ENCODE results near the gene PTPRM. TPM values are rescaled to one million over a fixed set of nuclear protein-coding genes. Genes with fewer than 3 reads are reported as not detected.

PTPRM gene
- total RNA-seq, 4 donors from 2014 or later: 81.5 to 98.9 (median 86.8) TPM

DNA sequence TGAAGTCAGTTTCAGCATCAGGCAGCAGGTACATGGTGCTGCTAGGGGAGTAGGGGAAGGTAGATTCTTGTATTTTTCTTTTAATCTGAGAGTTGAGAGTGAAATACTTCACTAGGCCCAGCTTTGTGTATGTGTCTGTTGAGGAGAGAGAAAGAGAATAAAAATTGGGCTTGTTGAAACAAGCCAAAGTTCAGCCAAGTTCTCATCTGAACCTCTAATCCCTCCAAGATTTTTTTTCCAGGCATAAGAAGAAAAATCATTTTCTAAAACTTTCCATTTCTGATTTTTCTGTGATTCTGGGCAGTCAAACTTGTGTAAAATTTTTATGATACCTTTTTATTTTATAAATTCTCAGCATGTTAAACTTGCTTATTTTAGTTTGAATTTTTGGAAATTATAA is 55.6 kb downstream of the PTPRM start:
- no peak for ATAC-seq
- no peaks in the 10 kb centered on the region for H3K36me3 ChIP-seq
- no peak overlapping the region for H3K27ac ChIP-seq
- TF ChIP-seq CTCF (IDR thresholded peaks at IDR 0.05) (no peak), POLR2AphosphoS5 (IDR thresholded peaks at IDR 0.05) (no peak), EP300 (IDR thresholded peaks at IDR 0.05) (no peak), POLR2A (IDR thresholded peaks at IDR 0.05) (no peak)
- no peaks in the 10 kb centered on the region for H3K27me3 ChIP-seq
- H3K9me3 ChIP-seq: no peaks in the 10 kb centered on the region
- H3K4me3 ChIP-seq: no peak overlapping the region
- peaks cover 9 to 77% (median 29%) of the 10 kb centered on the region in 3 donors for H3K4me1 ChIP-seq

DNA sequence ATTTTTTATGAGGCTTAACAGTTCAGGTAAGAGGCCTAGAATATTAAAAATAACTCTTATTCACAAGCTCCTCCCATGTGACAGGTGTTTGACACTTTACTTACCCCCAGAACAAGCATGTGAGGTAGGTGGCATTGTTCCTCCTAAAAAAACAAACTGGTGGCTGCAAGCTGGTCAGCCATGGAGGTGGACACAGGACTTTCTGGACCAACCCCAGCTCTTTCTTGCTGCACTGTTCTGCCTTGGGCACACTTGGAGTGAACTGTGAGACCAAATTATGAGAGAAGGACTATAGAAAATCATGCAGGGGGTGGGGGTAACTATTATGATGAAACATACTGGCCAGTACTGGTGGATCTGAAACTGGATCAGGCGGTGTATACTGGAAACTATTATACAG is 56.6 kb downstream of the PTPRM start:
- H3K9me3 ChIP-seq: no peaks in the 10 kb centered on the region
- 80 to 92% methylated on average over 1 of the region's 1 CpG for WGBS, 2 donors (ENCODE audit: low coverage in 1 of 2)
- H3K4me1 ChIP-seq: peaks cover 6 to 72% (median 26%) of the 10 kb centered on the region in 3 donors

DNA sequence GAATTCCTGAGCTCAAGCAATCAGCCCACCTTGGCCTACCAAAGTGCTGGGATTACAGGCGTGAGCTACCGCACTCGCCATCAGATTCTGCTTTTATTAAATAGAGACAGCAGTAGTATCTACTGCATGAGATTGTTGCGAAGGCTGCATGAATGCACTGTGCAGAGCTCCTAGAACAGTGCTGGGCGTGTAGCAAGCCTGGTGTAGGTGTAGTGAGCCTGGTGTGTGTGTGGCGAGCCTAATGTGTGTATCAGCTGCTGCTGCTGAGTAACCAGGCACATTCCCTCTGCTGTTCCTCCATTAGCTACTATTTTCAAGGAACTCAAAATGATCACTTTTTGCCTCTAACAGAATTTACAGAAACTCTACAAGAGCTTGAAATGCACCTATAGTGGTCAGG is 57.6 kb downstream of the PTPRM start:
- H3K36me3 ChIP-seq: no peaks in the 10 kb centered on the region
- WGBS, 2 donors (ENCODE audit: low coverage in 1 of 2): 94% methylated on average over 3 to 5 of the region's 6 CpGs
- TF ChIP-seq EP300 (IDR thresholded peaks at IDR 0.05): no peak
- TF ChIP-seq POLR2A (IDR thresholded peaks at IDR 0.05): no peak
- TF ChIP-seq POLR2AphosphoS5 (IDR thresholded peaks at IDR 0.05): no peak
- no peak for TF ChIP-seq CTCF (IDR thresholded peaks at IDR 0.05)
- H3K27me3 ChIP-seq: no peaks in the 10 kb centered on the region
- no peak overlapping the region for H3K27ac ChIP-seq
- ATAC-seq: no peak
- peaks cover 2 to 62% (median 19%) of the 10 kb centered on the region in 3 donors for H3K4me1 ChIP-seq
- H3K9me3 ChIP-seq: no peaks in the 10 kb centered on the region
- H3K4me3 ChIP-seq: no peak overlapping the region

More for the DNA sequence above, 56.6 kb downstream of the PTPRM start:
- Histone ChIP-seq H3K36me3 (no peaks in the 10 kb centered on the region), H3K27ac (no peak overlapping the region), H3K27me3 (no peaks in the 10 kb centered on the region), H3K4me3 (no peak overlapping the region)
- TF ChIP-seq POLR2A (IDR thresholded peaks at IDR 0.05): no peak
- ATAC-seq: no peak

- Histone ChIP-seq H3K27me3 (no peaks in the 10 kb centered on the region), H3K36me3 (no peaks in the 10 kb centered on the region), H3K4me3 (no peak overlapping the region), H3K4me1 (peaks cover 2 to 61% (median 15%) of the 10 kb centered on the region in 3 donors), H3K27ac (no peak overlapping the region), H3K9me3 (no peaks in the 10 kb centered on the region)
- 69 to 100% methylated on average over 3 of the region's 4 CpGs for WGBS, 2 donors (ENCODE audit: low coverage in 1 of 2)
- peak; percentile 23 for ATAC-seq
- TF ChIP-seq CTCF (IDR thresholded peaks at IDR 0.05) (no peak), POLR2AphosphoS5 (IDR thresholded peaks at IDR 0.05) (no peak), POLR2A (IDR thresholded peaks at IDR 0.05) (no peak), EP300 (IDR thresholded peaks at IDR 0.05) (no peak)
Observed at GRCh38 chr18:7626175-7626921, 59.2 kb downstream of the PTPRM start.

GRCh38 chr18:7626922-7627440 is 59.9 kb downstream of the PTPRM start:
- H3K4me1 ChIP-seq: peaks cover 2 to 67% (median 15%) of the 10 kb centered on the region in 3 donors
- H3K27me3 ChIP-seq: no peaks in the 10 kb centered on the region
- no peak for TF ChIP-seq POLR2AphosphoS5 (IDR thresholded peaks at IDR 0.05)
- TF ChIP-seq EP300 (IDR thresholded peaks at IDR 0.05): no peak
- peak in 1 of 4 experiments; percentile 18 for TF ChIP-seq CTCF (IDR thresholded peaks at IDR 0.05)
- H3K4me3 ChIP-seq: no peak overlapping the region
- peak; percentile 77 for ATAC-seq
- peak overlapping the region in 1 of 4 donors; percentile 24 for H3K27ac ChIP-seq
- WGBS, 2 donors (ENCODE audit: low coverage in 1 of 2): 37 to 39% methylated on average over 2 to 5 of the region's 5 CpGs
- no peaks in the 10 kb centered on the region for H3K9me3 ChIP-seq
- H3K36me3 ChIP-seq: no peaks in the 10 kb centered on the region

Measured in gastroesophageal sphincter (tissue), 4 donors.